K562 (cell line): Measurements from ENCODE around the gene PPIL6. TPM values are rescaled to one million over a fixed set of nuclear protein-coding genes. Genes with fewer than 3 reads are reported as not detected.

ENCODE experiments used
- AFF1 ChIP-seq, 2 experiments: fragments of 450-650 bp; IDR thresholded peaks; 2 replicates each; pipeline ENCODE4 v1.6.1; 2018; ENCODE audit warnings: mild to moderate bottlenecking in 2 of 2, low read depth in 1 of 2; ENCODE audit not compliant: partially characterized antibody in 2 of 2
- BCLAF1 ChIP-seq, 2 experiments: fragments of 450-650 bp in 1 of 2; IDR thresholded peaks; 2 replicates each; pipeline ENCODE4 v1.6.1; 2011 to 2017; ENCODE audit warnings: low read depth in 2 of 2, antibody characterized with exemption in 1 of 2, borderline replicate concordance in 1 of 2, low read length in 1 of 2, mild to moderate bottlenecking in 1 of 2, mixed read lengths in 1 of 2; ENCODE audit not compliant: control insufficient read depth in 1 of 2
- DACH1 ChIP-seq: fragments of 450-650 bp; IDR thresholded peaks from 2 replicates; pipeline ENCODE4 v1.6.1; 2018; ENCODE audit not compliant: partially characterized antibody
- ETV1 ChIP-seq: fragments of 450-650 bp; conservative IDR thresholded peaks from 2 replicates; pipeline ENCODE4 v1.6.1; 2016; ENCODE audit warnings: missing genetic modification characterization, control low read depth, low read depth, missing compliant biosample characterization
- HNRNPH1 ChIP-seq: fragments of 200-400 bp; formaldehyde crosslinking; optimal IDR thresholded peaks from 2 replicates; pipeline ENCODE3; 2017; ENCODE audit warnings: low read depth, mild to moderate bottlenecking, low read length, moderate library complexity
- KLF1 ChIP-seq: fragments of 450-650 bp; IDR thresholded peaks from 2 replicates; pipeline ENCODE4 v1.6.1; 2016; ENCODE audit warnings: missing genetic modification characterization, missing compliant biosample characterization
- NR3C1 ChIP-seq: sonication (generic); formaldehyde crosslinking; IDR thresholded peaks from 2 replicates; pipeline ENCODE4 v1.8.1; 2022; ENCODE audit warnings: missing genetic modification reagents
- PREB ChIP-seq: sonication (generic); formaldehyde crosslinking; IDR thresholded peaks from 2 replicates; pipeline ENCODE4 v1.8.1; 2023; ENCODE audit warnings: mild to moderate bottlenecking, missing genetic modification reagents
- SMARCA4 ChIP-seq: fragments of 450-650 bp; IDR thresholded peaks from 2 replicates; pipeline ENCODE4 v1.6.1; 2016
- ZBTB1 ChIP-seq: sonication (generic); formaldehyde crosslinking; IDR thresholded peaks from 2 replicates; pipeline ENCODE4 v1.8.1; 2023; ENCODE audit warnings: missing genetic modification reagents, low read depth, mild to moderate bottlenecking, borderline replicate concordance
- ZKSCAN1 ChIP-seq: fragments of 150-350 bp; IDR thresholded peaks from 2 replicates; pipeline ENCODE4 v1.6.1; 2016; ENCODE audit warnings: low read depth, low read length
- ZNF398 ChIP-seq: fragments of 250-450 bp; sonication (Bioruptor Pico); IDR thresholded peaks from 2 replicates; pipeline ENCODE4 v1.8.0; 2021; ENCODE audit warnings: moderate library complexity, mild to moderate bottlenecking, inconsistent platforms
- ZNF449 ChIP-seq: fragments of 250-450 bp; sonication (Bioruptor Pico); IDR thresholded peaks from 2 replicates; pipeline ENCODE4 v1.8.0; 2022; ENCODE audit warnings: moderate library complexity, mild to moderate bottlenecking, inconsistent platforms
- ZNF57 ChIP-seq: fragments of 450-650 bp; formaldehyde crosslinking; IDR thresholded peaks from 2 replicates; pipeline ENCODE4 v1.4.0; 2020; ENCODE audit warnings: mild to moderate bottlenecking, moderate library complexity
- polyA plus RNA-seq, 8 experiments: library from polyadenylated mRNA; depleted of rRNA in 4 of 8; stranded (reverse) in 5 of 8; unstranded in 3 of 8; fragments of >200 nt; fragmentation: Nextera tagmentation in 2 of 8; fragmentation: Illumina TruSeq in 1 of 8; extraction: Ambion mirVana in 2 of 8; extraction: Trizol in 1 of 8; gene quantifications; 2 replicates each; pipeline versions ENCODE4 v1.2.1 to v1.2.3, GENCODE V29; 2011 to 2014; ENCODE audit warnings: inconsistent platforms in 1 of 8, missing spikeins in 1 of 8
- total RNA-seq, 7 experiments: library from RNA; depleted of rRNA in 6 of 7; stranded (reverse); fragments of >200 nt in 6 of 7; fragmentation: Illumina TruSeq in 2 of 7; extraction: Trizol in 2 of 7; gene quantifications; 2 replicates each; pipeline versions ENCODE4 v1.2.1 to v1.2.3, GENCODE V29; 2011 to 2021; ENCODE audit warnings: low replicate concordance in 1 of 7

Gene PPIL6
- total and polyA plus RNA-seq, 9 of the 15 experiments (the other 6 are each of a cell fraction or from before 2014, with no cell fraction given): 0.03 to 0.98 (median 0.41) TPM; not detected in 1

- TF ChIP-seq AFF1 (IDR thresholded peaks at IDR 0.05; ENCODE audit: low read depth in 1 of 2, partially characterized antibody in 2 of 2) (peak; percentile 35 to 55), DACH1 (no peak), NR3C1 (CRISPR knock-in tag) (no peak), ZNF398 (CRISPR knock-in tag) (no peak), ZNF449 (CRISPR knock-in tag) (no peak), HNRNPH1 (no peak), BCLAF1 (IDR thresholded peaks at IDR 0.05; ENCODE audit: borderline replicate concordance in 1 of 2, control insufficient read depth in 1 of 2, low read depth in 2 of 2, low read length in 1 of 2) (peak; percentile 63 to 99; a peak in 2 of 4 replicates), ETV1 (tag) (peak; percentile 89), ZKSCAN1 (0 out of 2 replicates have a peak, but pooled peaks have one; percentile 8), KLF1 (peak; percentile 57), ZBTB1 (CRISPR knock-in tag) (no peak), SMARCA4 (peak; percentile 70; the same call in 1 of the 2 replicates), PREB (CRISPR knock-in tag) (0 out of 2 replicates have a peak, but pooled peaks have one; percentile 92), ZNF57 (no peak)
These were observed 57.6 kb downstream of the PPIL6 start (continued) for GRCh38 chr6:109382576-109383437.
